NCI-H2107 (cell line): ENCODE data around the gene TBL1X.

Experiments
- DNase-seq: peaks from one replicate; lab custom pipeline; 2025; lab: John Stamatoyannopoulos, UW

Gene TBL1X

DNA sequence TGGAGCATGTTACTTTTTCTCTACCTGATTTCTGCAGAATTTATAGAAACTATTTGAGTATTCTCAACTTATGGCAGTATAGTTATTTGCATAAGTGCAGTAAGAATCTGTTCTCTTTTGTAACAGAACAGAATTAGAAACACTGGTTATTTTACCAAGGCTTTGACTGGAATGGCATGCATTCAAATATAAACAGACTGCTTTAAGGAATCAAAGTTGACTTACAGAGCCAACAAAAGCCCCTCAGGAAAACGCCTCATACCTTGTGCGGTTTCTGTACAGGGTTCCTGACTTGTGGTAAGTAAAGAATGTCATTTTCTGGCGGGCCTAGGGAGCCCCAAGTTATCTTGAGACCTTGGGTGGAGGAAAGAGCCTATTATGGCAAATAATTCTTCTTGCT lies 203.7 kb downstream of the TBL1X start:
- DNase-seq: no peak

- no peak for DNase-seq
These were observed 205.4 kb downstream of the TBL1X start for GRCh38 chrX:9670136-9670814.

GRCh38 chrX:9671998-9672397 lies 207.1 kb downstream of the TBL1X start:
- no peak for DNase-seq

GRCh38 chrX:9676306-9676705 lies 211.4 kb downstream of the TBL1X start:
- DNase-seq: no peak

DNA sequence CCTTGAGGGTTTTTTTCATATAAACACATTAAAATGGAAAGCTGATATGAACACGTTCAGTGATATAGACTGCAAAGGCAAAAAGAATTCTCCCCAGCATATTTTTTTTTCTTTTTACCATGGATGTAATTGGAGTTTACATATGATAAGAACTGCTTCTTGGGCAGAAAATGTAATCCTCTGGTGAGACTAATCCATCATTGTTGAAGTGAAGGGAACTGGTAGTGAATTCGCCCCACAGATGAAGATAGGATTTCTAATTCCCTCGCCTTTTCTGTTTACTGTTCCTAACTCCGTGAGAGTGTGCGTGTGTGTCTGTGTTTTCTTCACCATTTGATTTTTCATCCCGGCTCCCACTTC lies 211.9 kb downstream of the TBL1X start:
- no peak for DNase-seq

GRCh38 chrX:9677098-9677739 lies 212.4 kb downstream of the TBL1X start:
- DNase-seq: no peak

DNA sequence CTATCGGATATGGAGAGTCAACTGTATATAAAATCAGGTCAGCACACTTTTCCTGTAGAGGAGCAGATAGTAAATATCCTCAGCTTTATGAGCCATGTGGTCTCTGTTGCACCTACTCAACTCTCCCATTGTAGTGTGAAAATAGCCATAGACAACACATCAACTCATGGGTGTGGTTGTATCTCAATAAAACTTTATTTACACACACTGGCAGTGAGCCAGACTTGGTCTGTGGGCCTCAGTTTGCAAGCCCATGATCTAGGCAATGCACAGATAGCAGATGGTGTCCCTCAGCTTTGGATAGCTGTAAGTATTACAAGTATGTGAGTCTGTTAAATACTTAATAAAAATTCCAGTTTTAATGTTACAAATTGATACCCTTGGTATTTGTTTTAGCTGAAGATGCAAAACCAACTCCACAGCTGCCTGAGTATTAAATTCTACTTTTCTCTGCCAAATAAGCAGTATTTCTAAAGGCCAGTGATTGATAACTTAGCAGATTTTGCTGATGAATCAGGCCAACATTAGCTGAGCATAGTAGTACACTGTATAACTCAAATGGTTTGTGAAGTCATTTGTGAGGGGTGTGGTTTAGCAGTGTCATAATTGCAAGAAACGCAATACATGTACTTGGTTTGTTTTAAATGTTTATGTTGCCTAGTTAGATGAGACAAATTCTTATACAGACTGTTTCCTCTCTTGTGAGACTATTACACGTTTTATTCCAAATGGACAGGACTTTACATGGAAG lies 213.5 kb downstream of the TBL1X start:
- DNase-seq: no peak

- no peak for DNase-seq
These were observed 216.2 kb downstream of the TBL1X start for GRCh38 chrX:9681011-9681410.

DNA sequence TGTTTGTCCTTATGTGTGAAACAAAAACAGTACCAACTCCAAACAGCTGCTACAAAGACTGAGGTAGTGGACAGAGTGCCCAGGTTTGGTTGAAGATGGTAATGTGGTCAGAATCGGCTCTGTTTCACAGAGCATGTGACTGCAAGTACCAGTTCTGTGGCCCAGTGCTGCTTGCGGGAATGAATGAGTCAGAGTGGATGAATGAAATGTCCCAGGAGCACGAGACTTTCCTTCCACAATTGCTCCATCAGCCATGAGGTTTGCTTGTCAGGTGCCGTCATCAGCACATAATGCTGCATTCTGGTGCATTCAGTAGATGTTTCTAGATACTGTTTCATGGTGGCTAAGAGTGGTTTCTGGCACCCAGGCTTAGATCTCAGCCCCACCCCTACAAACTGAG lies 216.6 kb downstream of the TBL1X start:
- DNase-seq: no peak

GRCh38 chrX:9682456-9682855 lies 217.6 kb downstream of the TBL1X start:
- DNase-seq: no peak

DNA sequence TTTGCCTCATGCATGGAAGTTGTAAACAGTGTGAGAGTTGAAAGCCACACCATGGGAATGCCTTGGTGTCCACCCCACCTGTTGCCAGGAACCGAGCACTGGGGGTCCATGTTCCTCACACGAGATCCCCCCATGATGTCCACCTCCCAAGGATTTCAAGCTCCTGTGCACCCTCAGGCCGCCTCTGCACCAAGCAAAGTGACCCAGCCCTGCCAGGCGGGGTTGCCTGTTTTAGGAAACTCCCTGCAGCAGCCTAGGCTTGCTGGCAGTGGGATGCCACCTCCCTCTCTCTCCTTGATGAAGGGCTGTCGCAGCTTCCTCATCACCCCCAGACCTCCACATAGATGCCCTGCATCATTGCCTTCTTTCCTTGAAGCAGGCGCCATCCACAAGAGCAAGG lies 218.0 kb downstream of the TBL1X start:
- no peak for DNase-seq

- no peak for DNase-seq
These were observed 218.5 kb downstream of the TBL1X start for GRCh38 chrX:9683350-9683749.

GRCh38 chrX:9687899-9688298 lies 223.0 kb downstream of the TBL1X start:
- DNase-seq: no peak

GRCh38 chrX:9688833-9689232 lies 224.0 kb downstream of the TBL1X start:
- no peak for DNase-seq

DNA sequence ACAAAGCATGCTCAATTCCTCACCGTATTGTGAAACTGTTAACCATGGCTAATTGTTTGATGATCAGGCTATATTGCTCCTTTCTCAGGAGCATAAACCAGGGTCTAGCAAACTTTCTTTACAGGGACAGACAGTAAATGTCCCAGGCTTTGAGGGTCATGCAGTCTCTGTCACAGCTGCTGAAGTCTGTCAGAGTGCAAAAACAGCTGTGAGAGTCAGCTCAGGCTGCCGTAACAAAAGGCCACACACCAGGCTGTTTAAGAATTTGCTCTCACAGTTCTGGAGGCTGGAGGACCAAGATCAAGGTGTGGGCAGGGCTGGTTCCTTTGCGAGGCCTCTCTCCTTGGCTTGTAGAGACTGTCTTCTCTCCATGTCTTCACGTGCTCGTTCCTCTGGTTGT lies 225.2 kb downstream of the TBL1X start:
- no peak for DNase-seq

- no peak for DNase-seq
These were observed 228.6 kb downstream of the TBL1X start for GRCh38 chrX:9693307-9694001.

DNA sequence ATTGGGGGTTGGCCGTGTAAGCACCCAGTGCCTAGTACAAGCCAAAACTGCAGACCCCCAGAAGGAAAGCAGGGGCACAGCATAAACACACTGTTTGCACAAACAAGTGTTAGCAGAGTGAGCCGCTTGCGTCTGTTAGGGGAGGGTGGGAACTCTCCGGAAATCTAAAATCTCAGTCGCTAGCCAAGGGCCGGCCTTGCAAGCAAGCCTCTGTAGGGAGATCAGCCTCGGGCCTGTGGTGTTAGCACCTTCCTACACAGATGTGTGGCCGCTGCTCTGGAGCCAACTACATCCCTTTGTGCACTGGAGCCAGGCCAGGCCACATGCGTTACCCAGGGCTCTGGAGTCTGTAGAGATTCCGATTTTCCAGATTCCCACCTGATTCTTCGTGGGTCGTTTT lies 233.7 kb downstream of the TBL1X start:
- no peak for DNase-seq

DNA sequence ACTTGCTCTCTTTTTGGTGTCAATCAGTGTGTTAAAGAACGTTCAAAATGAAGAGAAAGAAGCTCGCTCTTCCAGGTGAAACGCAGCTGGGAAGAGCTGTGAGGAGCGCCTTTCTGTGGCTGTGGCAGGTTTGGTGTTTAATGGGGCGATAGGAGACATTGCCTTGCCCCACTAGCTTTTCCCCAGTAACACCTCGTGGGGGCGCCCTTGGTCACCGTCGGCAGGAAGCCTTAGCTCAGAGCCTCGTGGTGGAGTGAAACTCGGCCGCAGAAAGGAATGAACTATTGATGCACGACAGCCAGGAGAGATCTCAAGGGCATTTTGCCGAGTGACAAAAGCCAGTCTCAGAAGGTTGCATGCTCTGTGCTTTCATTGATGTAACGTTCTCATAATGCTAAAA lies 235.7 kb downstream of the TBL1X start:
- DNase-seq: no peak

DNA sequence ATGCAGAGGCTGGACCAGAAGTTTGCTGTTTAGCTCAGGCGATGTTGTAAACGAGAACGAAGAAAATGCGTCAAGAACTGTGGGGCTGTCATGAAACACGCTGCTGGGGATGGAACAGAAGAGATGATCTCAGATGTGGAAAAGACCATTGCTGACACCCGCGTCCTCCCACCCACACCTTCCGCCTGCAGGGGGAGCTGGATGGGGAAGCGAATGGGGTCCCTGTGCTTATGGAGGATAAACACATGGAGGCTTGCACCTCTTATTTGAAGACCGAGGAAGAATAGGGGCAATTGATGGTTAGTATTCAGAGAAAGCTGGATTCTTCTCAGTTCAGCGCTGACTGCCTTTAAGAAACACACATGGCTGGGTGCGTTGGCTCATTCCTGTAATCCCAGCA lies 236.9 kb downstream of the TBL1X start:
- DNase-seq: no peak

DNA sequence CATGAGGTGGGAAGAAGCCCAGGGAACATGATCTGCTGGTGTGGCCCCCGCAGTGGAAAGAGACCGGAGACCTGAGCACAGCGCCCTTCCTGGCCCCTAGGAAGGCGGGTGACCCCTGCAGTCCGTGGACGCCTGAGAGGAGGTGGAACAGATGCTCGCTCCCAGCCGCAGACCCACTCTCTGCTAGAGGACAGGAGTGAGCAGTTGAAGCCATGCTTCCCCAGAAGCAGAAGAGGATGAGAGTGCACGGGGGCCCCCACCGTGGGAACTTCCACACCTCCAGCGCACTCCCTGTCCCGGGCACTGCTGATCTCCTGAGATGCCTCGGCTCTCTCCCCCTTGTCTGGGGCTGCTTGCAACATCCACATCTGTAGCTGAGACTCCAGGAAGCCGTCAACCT lies 238.5 kb downstream of the TBL1X start:
- no peak for DNase-seq

DNA sequence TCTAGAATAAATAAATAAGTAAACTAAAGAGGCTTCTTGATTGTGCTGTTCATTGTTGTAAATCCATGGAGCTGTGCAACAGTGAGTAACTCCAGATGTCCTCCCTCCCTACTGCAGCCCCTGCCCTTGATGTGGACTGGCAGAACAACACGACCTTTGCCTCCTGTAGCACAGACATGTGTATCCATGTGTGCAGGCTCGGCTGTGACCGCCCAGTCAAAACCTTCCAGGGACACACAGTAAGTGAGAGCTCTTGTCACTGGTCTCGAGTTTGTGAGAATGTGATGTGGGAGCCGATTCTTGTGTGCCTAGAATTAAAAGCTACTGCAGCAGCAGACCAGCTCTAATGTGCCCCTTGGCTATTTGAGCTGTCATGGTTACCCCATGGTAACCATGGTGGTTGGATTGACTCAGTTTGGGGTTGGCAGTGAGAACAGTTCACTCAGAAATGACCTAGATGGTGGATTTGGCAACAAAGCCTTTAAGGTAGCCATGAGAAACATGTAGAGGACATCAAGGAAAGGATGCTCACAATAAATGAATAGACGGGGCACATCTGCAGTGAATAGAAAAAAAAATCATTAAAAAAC lies 240.1 kb downstream of the TBL1X start:
- no peak for DNase-seq

DNA sequence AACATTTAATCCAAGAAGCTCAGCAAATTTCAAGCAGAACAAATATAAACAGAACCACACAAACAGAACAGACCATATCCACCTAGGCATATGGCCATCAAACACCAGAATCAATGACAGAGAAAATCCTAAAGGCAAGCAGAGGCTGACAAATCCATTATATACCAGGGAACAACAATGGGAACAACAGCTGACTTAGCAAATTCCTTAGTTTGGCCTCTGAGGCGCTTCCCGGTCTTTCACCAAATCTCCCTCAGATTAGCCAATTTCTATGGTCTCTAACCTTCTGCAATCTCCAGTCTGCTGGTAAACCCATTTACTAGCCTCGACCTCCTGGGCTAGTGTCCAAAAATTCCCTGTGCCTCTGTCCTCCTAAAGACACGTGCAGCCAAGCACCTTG lies 241.6 kb downstream of the TBL1X start:
- no peak for DNase-seq
